Measurements from ENCODE around the gene LRRC49.

DNA sequence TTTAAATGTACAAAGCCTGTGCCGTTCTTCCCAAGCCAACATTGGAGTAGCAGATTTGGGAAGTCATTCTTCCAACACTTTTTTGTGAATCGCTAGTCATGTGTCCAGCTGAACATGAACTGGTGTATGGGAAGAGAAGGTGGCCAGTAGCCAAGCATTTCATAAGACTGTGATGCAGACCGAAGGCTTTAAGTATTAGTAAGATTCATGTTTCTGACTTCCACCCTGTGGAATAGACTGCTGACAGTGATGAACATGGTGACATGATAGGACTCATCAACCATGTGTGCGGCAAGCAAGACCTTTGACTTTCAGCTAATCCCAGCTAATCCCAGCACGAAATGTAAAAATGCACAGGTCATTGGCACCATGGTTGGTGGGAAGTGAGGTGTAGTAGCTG is 174.4 kb downstream of the LRRC49 start:
- TF ChIP-seq, protein P1, sequence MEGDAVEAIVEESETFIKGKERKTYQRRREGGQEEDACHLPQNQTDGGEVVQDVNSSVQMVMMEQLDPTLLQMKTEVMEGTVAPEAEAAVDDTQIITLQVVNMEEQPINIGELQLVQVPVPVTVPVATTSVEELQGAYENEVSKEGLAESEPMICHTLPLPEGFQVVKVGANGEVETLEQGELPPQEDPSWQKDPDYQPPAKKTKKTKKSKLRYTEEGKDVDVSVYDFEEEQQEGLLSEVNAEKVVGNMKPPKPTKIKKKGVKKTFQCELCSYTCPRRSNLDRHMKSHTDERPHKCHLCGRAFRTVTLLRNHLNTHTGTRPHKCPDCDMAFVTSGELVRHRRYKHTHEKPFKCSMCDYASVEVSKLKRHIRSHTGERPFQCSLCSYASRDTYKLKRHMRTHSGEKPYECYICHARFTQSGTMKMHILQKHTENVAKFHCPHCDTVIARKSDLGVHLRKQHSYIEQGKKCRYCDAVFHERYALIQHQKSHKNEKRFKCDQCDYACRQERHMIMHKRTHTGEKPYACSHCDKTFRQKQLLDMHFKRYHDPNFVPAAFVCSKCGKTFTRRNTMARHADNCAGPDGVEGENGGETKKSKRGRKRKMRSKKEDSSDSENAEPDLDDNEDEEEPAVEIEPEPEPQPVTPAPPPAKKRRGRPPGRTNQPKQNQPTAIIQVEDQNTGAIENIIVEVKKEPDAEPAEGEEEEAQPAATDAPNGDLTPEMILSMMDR (IDR thresholded peaks at IDR 0.05 in 2 of 3, conservative IDR thresholded peaks at IDR 0.05 in 1 of 3; ENCODE audit: borderline replicate concordance in 1 of 3, insufficient read depth in 1 of 3, low read depth in 2 of 3, low read length in 2 of 3), result no peak
- no peak for TF ChIP-seq EZH2 (IDR thresholded peaks at IDR 0.05)
- TF ChIP-seq SRF (IDR thresholded peaks at IDR 0.05; ENCODE audit: low read depth), result no peak
- TF ChIP-seq POLR2A (IDR thresholded peaks at IDR 0.05; ENCODE audit: borderline replicate concordance, extremely low read depth, insufficient read depth, insufficient read length), result no peak
- TF ChIP-seq ZNF274 (IDR thresholded peaks at IDR 0.05; ENCODE audit: low read depth, low read length), result no peak
- TF ChIP-seq SIN3A (IDR thresholded peaks at IDR 0.05; ENCODE audit: low read depth), result no peak
